NK-92 (cell line): ENCODE data around the gene PTPRK.

Source experiments
- DNase-seq: peaks from one replicate; lab custom pipeline; 2025; ENCODE audit not compliant: unreplicated experiment; lab: John Stamatoyannopoulos, UW

PTPRK gene

GRCh38 chr6:128252341-128253176 lies 267.8 kb downstream of the PTPRK start:
- no peak for DNase-seq

GRCh38 chr6:128251445-128252340 lies 268.7 kb downstream of the PTPRK start:
- no peak for DNase-seq

GRCh38 chr6:128250370-128251070 lies 269.9 kb downstream of the PTPRK start:
- DNase-seq: no peak

GRCh38 chr6:128249429-128249828 lies 271.0 kb downstream of the PTPRK start:
- no peak for DNase-seq

GRCh38 chr6:128246472-128247260 lies 273.7 kb downstream of the PTPRK start:
- DNase-seq: no peak

GRCh38 chr6:128244751-128245405 lies 275.5 kb downstream of the PTPRK start:
- DNase-seq: no peak

- no peak for DNase-seq
Measured at GRCh38 chr6:128242765-128243403, 277.5 kb downstream of the PTPRK start.

GRCh38 chr6:128241216-128241615 lies 279.2 kb downstream of the PTPRK start:
- DNase-seq: no peak

- DNase-seq: no peak
Measured at GRCh38 chr6:128240024-128240428, 280.4 kb downstream of the PTPRK start.

- DNase-seq: no peak
Measured at GRCh38 chr6:128239146-128239545, 281.3 kb downstream of the PTPRK start.

GRCh38 chr6:128238225-128238624 lies 282.2 kb downstream of the PTPRK start:
- DNase-seq: no peak

- DNase-seq: no peak
Measured at GRCh38 chr6:128235556-128235955, 284.8 kb downstream of the PTPRK start.

GRCh38 chr6:128233531-128233930 lies 286.9 kb downstream of the PTPRK start:
- no peak for DNase-seq

- DNase-seq: no peak
Measured at GRCh38 chr6:128230267-128230989, 290.0 kb downstream of the PTPRK start.

GRCh38 chr6:128225612-128226011 lies 294.8 kb downstream of the PTPRK start:
- no peak for DNase-seq

GRCh38 chr6:128216917-128217316 lies 303.5 kb downstream of the PTPRK start:
- no peak for DNase-seq

- no peak for DNase-seq
Measured at GRCh38 chr6:128209771-128210170, 310.6 kb downstream of the PTPRK start.

- DNase-seq: no peak
Measured at GRCh38 chr6:128208851-128209580, 311.4 kb downstream of the PTPRK start.
